Measurements from ENCODE around the gene LTF.
"Not testable (repeated sequence)": the region's sequence is repeated elsewhere in the genome, so short reads cannot be mapped to it uniquely, and the experiment has no call there.

Gene LTF

GRCh38 chr3:46440531-46441294 lies 24.0 kb downstream of the LTF start:
- no peak for DNase-seq (ENCODE audit: low read depth)

GRCh38 chr3:46438831-46439230 lies 25.9 kb downstream of the LTF start:
- no peak for DNase-seq (ENCODE audit: low read depth)

GRCh38 chr3:46435081-46435726 lies 29.5 kb downstream of the LTF start:
- no peak for DNase-seq (ENCODE audit: low read depth)

GRCh38 chr3:46433841-46434240 lies 30.9 kb downstream of the LTF start:
- DNase-seq (ENCODE audit: low read depth) = no peak

- DNase-seq (ENCODE audit: low read depth) = not testable (repeated sequence)
Observed at GRCh38 chr3:46433118-46433517, 31.6 kb downstream of the LTF start.

- DNase-seq (ENCODE audit: low read depth) = not testable (repeated sequence)
Observed at GRCh38 chr3:46431905-46432304, 32.8 kb downstream of the LTF start.

- DNase-seq (ENCODE audit: low read depth) = not testable (repeated sequence)
Observed at GRCh38 chr3:46430879-46431278, 33.8 kb downstream of the LTF start.

- DNase-seq (ENCODE audit: low read depth) = no peak
Observed at GRCh38 chr3:46429671-46430070, 35.0 kb downstream of the LTF start.

- DNase-seq (ENCODE audit: low read depth) = no peak
Observed at GRCh38 chr3:46429250-46429649, 35.5 kb downstream of the LTF start.

GRCh38 chr3:46427916-46428833 lies 36.5 kb downstream of the LTF start:
- DNase-seq (ENCODE audit: low read depth) = no peak

- DNase-seq (ENCODE audit: low read depth) = not testable (repeated sequence)
Observed at GRCh38 chr3:46427404-46427803, 37.3 kb downstream of the LTF start.

- DNase-seq (ENCODE audit: low read depth) = not testable (repeated sequence)
Observed at GRCh38 chr3:46426476-46426875, 38.2 kb downstream of the LTF start.

- no peak for DNase-seq (ENCODE audit: low read depth)
Observed at GRCh38 chr3:46423588-46423987, 41.1 kb downstream of the LTF start.

GRCh38 chr3:46422617-46423016 lies 42.1 kb downstream of the LTF start:
- no peak for DNase-seq (ENCODE audit: low read depth)

GRCh38 chr3:46420931-46421330 lies 43.8 kb downstream of the LTF start:
- no peak for DNase-seq (ENCODE audit: low read depth)

- DNase-seq (ENCODE audit: low read depth) = no peak
Observed at GRCh38 chr3:46419816-46420215, 44.9 kb downstream of the LTF start.

- no peak for DNase-seq (ENCODE audit: low read depth)
Observed at GRCh38 chr3:46417841-46418611, 46.7 kb downstream of the LTF start.

GRCh38 chr3:46416811-46417510 lies 47.7 kb downstream of the LTF start:
- no peak for DNase-seq (ENCODE audit: low read depth)

- no peak for DNase-seq (ENCODE audit: low read depth)
Observed at GRCh38 chr3:46416125-46416810, 48.4 kb downstream of the LTF start.

GRCh38 chr3:46414739-46415138 lies 50.0 kb downstream of the LTF start:
- DNase-seq (ENCODE audit: low read depth) = no peak

GRCh38 chr3:46413951-46414350 lies 50.8 kb downstream of the LTF start:
- no peak for DNase-seq (ENCODE audit: low read depth)
